ENCODE measurements around the gene ALDH3A2.
"Not testable (repeated sequence)": the region's sequence is repeated elsewhere in the genome, so short reads cannot be mapped to it uniquely, and the experiment has no call there.

The ALDH3A2 gene

GRCh38 chr17:19664136-19664820, 15.7 kb downstream of the ALDH3A2 start:
- DNase-seq (ENCODE audit: low read depth, low spot score) = no peak
- Histone ChIP-seq H3K36me3 (ENCODE audit: insufficient read depth, low read length) (peaks cover 13% of the 10 kb centered on the region; the same call in 1 of the 2 replicates), H3K9me3 (ENCODE audit: low read depth, low read length) (no peaks in the 10 kb centered on the region), H3K27ac (no peak overlapping the region), H3K4me3 (no peak overlapping the region), H3K9ac (ENCODE audit: insufficient read length) (no peak overlapping the region)
- TF ChIP-seq EZH2 (IDR thresholded peaks at IDR 0.05) (no peak), POLR2AphosphoS5 (IDR thresholded peaks at IDR 0.05; ENCODE audit: borderline replicate concordance, low read depth, low read length) (no peak), FOXP2 (optimal IDR thresholded peaks at IDR 0.05; ENCODE audit: control extremely low read depth, extremely low read length, insufficient read depth) (no peak)

GRCh38 chr17:19664821-19665181, 16.2 kb downstream of the ALDH3A2 start:
- H3K36me3 ChIP-seq (ENCODE audit: insufficient read depth, low read length) = peaks cover 13% of the 10 kb centered on the region; the same call in 1 of the 2 replicates
- H3K9ac ChIP-seq (ENCODE audit: insufficient read length) = no peak overlapping the region
- no peak for TF ChIP-seq FOXP2 (optimal IDR thresholded peaks at IDR 0.05; ENCODE audit: control extremely low read depth, extremely low read length, insufficient read depth)
- TF ChIP-seq EZH2 (IDR thresholded peaks at IDR 0.05) = no peak
- no peak for TF ChIP-seq POLR2AphosphoS5 (IDR thresholded peaks at IDR 0.05; ENCODE audit: borderline replicate concordance, low read depth, low read length)
- no peaks in the 10 kb centered on the region for H3K9me3 ChIP-seq (ENCODE audit: low read depth, low read length)
- no peak overlapping the region for H3K27ac ChIP-seq
- no peak overlapping the region for H3K4me3 ChIP-seq
- no peak for DNase-seq (ENCODE audit: low read depth, low spot score)

GRCh38 chr17:19669680-19670079, 21.1 kb downstream of the ALDH3A2 start:
- H3K27ac ChIP-seq; H3K9ac ChIP-seq (ENCODE audit: insufficient read length); DNase-seq (ENCODE audit: low read depth, low spot score); H3K9me3 ChIP-seq (ENCODE audit: low read depth, low read length); H3K36me3 ChIP-seq (ENCODE audit: insufficient read depth, low read length); H3K4me3 ChIP-seq: not testable (repeated sequence)

DNA sequence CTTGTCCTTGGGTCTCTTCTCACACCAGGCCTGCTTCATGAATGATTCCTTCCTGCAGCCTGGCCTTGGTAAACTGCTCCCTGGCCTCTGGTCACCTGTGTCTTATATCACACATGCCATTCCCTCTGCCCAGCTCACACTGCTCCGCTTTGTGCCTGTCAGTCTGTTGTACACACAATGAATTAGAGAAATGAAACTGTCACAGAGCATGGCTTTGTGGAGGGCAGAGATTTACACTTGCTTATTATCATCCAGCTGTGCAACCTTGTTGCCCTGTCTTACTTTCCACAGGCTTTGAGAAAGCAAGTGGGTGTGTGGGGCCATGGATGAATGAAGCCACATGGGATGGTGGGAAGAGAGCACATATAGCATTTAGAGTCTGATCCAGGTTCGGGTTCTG, 22.4 kb downstream of the ALDH3A2 start:
- Histone ChIP-seq H3K9ac (ENCODE audit: insufficient read length) (no peak overlapping the region), H3K36me3 (ENCODE audit: insufficient read depth, low read length) (no peaks in the 10 kb centered on the region; the same call in 1 of the 2 replicates), H3K27ac (no peak overlapping the region), H3K4me3 (no peak overlapping the region), H3K9me3 (ENCODE audit: low read depth, low read length) (no peaks in the 10 kb centered on the region)
- TF ChIP-seq POLR2AphosphoS5 (IDR thresholded peaks at IDR 0.05; ENCODE audit: borderline replicate concordance, low read depth, low read length) (no peak), EZH2 (IDR thresholded peaks at IDR 0.05) (no peak), FOXP2 (optimal IDR thresholded peaks at IDR 0.05; ENCODE audit: control extremely low read depth, extremely low read length, insufficient read depth) (no peak)
- no peak for DNase-seq (ENCODE audit: low read depth, low spot score)

DNA sequence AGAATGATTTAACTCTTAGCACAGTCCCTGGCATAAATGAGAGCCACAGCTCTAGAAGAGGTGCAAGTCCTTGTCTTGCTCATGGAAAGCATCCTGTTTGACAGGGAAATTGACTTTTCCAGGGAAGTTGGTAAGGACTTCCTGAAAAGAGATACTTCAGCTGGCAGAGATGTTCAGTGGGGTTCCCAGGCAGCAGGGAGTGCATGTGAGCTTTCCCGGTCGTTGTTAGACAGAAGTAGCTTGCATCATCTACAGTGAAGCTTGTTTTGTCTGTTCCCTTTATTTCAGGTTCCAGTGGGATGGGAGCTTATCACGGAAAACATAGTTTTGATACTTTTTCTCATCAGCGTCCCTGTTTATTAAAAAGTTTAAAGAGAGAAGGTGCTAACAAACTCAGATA, 22.9 kb downstream of the ALDH3A2 start:
- H3K4me3 ChIP-seq = no peak overlapping the region
- no peak overlapping the region for H3K9ac ChIP-seq (ENCODE audit: insufficient read length)
- no peak overlapping the region for H3K27ac ChIP-seq
- TF ChIP-seq FOXP2 (optimal IDR thresholded peaks at IDR 0.05; ENCODE audit: control extremely low read depth, extremely low read length, insufficient read depth) (no peak), EZH2 (IDR thresholded peaks at IDR 0.05) (no peak), POLR2AphosphoS5 (IDR thresholded peaks at IDR 0.05; ENCODE audit: borderline replicate concordance, low read depth, low read length) (no peak)
- no peaks in the 10 kb centered on the region for H3K9me3 ChIP-seq (ENCODE audit: low read depth, low read length)
- DNase-seq (ENCODE audit: low read depth, low spot score) = no peak
- no peaks in the 10 kb centered on the region for H3K36me3 ChIP-seq (ENCODE audit: insufficient read depth, low read length)

GRCh38 chr17:19672009-19672750, 23.6 kb downstream of the ALDH3A2 start:
- DNase-seq (ENCODE audit: low read depth, low spot score) = no peak
- Histone ChIP-seq H3K27ac (no peak overlapping the region), H3K4me3 (no peak overlapping the region), H3K9ac (ENCODE audit: insufficient read length) (no peak overlapping the region), H3K36me3 (ENCODE audit: insufficient read depth, low read length) (no peaks in the 10 kb centered on the region), H3K9me3 (ENCODE audit: low read depth, low read length) (no peaks in the 10 kb centered on the region)
- TF ChIP-seq FOXP2 (optimal IDR thresholded peaks at IDR 0.05; ENCODE audit: control extremely low read depth, extremely low read length, insufficient read depth) (no peak), EZH2 (IDR thresholded peaks at IDR 0.05) (no peak), POLR2AphosphoS5 (IDR thresholded peaks at IDR 0.05; ENCODE audit: borderline replicate concordance, low read depth, low read length) (no peak)

- TF ChIP-seq EZH2 (IDR thresholded peaks at IDR 0.05) (no peak), FOXP2 (optimal IDR thresholded peaks at IDR 0.05; ENCODE audit: control extremely low read depth, extremely low read length, insufficient read depth) (no peak), POLR2AphosphoS5 (IDR thresholded peaks at IDR 0.05; ENCODE audit: borderline replicate concordance, low read depth, low read length) (no peak)
- H3K27ac ChIP-seq = no peak overlapping the region
- H3K4me3 ChIP-seq = no peak overlapping the region
- DNase-seq (ENCODE audit: low read depth, low spot score) = no peak
- no peaks in the 10 kb centered on the region for H3K36me3 ChIP-seq (ENCODE audit: insufficient read depth, low read length)
- H3K9ac ChIP-seq (ENCODE audit: insufficient read length) = no peak overlapping the region
- no peaks in the 10 kb centered on the region for H3K9me3 ChIP-seq (ENCODE audit: low read depth, low read length)
These were observed 25.1 kb downstream of the ALDH3A2 start for GRCh38 chr17:19673623-19674022.

DNA sequence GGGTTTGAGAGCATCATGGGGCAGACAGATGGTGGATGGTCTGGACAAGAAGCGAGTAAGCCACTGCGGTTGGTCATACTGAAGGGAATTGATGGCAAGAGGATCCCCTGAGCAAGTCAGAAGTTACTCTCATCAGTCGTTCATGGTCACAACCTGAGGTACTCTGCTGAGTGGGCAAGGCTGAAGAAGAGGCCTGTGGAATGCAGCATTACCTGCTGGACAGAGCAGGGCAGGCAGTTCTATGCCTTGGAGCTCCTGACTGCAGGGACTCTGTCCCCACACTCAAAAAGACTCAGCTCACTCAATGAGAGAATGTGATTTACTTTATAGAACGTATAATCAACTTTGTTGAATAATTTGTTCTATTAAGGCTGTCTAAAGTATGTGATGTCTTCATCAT, 28.3 kb downstream of the ALDH3A2 start:
- Histone ChIP-seq H3K4me3 (no peak overlapping the region), H3K9ac (ENCODE audit: insufficient read length) (no peak overlapping the region), H3K36me3 (ENCODE audit: insufficient read depth, low read length) (no peaks in the 10 kb centered on the region), H3K27ac (no peak overlapping the region), H3K9me3 (ENCODE audit: low read depth, low read length) (no peaks in the 10 kb centered on the region)
- no peak for DNase-seq (ENCODE audit: low read depth, low spot score)
- no peak for TF ChIP-seq POLR2AphosphoS5 (IDR thresholded peaks at IDR 0.05; ENCODE audit: borderline replicate concordance, low read depth, low read length)
- TF ChIP-seq FOXP2 (optimal IDR thresholded peaks at IDR 0.05; ENCODE audit: control extremely low read depth, extremely low read length, insufficient read depth) = no peak
- no peak for TF ChIP-seq EZH2 (IDR thresholded peaks at IDR 0.05)

Measured in SK-N-MC (cell line).